HG03520 (cell line): Measurements from ENCODE around the gene SWT1.

Experiments used
- ATAC-seq: cut with Tn5 transposase; IDR thresholded peaks from one replicate; pipeline ENCODE4 v1.9.1; 2021; ENCODE audit warnings: mild to moderate bottlenecking, moderate library complexity; ENCODE audit not compliant: unreplicated experiment

The SWT1 gene, protein sequence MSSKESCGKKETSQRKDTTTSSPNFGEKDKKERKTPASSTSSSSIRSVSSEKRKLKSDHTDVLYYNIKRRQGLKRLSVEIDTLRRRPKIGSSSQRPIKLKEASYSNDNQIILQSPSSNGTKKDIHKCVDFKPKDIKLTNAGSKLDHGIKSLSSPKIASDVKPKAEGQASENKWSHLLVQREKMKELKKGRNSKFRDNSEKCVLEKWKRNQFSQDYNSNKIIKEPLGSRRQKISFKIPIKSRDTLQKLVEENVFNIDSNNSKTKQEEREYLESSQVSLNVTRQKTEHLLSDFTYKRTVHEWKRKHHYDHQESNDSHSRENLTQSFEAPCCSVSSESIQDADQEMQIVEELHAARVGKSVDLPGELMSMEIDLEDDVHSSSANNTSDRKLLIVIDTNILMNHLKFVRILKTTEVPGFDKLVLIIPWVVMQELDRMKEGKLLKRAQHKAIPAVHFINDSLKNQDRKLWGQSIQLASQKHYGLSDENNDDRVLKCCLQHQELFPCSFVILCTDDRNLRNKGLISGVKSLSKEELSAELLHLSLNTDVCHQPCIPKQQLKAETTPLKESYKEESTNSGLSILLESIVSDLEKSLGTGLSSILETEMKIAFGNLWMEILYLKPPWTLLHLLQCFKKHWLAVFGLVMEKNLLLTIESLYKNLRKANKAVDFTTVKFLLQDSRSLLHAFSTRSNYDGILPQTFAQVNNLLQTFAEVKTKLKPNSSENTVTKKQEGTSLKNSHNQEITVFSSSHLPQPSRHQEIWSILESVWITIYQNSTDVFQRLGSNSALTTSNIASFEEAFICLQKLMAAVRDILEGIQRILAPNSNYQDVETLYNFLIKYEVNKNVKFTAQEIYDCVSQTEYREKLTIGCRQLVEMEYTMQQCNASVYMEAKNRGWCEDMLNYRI

DNA sequence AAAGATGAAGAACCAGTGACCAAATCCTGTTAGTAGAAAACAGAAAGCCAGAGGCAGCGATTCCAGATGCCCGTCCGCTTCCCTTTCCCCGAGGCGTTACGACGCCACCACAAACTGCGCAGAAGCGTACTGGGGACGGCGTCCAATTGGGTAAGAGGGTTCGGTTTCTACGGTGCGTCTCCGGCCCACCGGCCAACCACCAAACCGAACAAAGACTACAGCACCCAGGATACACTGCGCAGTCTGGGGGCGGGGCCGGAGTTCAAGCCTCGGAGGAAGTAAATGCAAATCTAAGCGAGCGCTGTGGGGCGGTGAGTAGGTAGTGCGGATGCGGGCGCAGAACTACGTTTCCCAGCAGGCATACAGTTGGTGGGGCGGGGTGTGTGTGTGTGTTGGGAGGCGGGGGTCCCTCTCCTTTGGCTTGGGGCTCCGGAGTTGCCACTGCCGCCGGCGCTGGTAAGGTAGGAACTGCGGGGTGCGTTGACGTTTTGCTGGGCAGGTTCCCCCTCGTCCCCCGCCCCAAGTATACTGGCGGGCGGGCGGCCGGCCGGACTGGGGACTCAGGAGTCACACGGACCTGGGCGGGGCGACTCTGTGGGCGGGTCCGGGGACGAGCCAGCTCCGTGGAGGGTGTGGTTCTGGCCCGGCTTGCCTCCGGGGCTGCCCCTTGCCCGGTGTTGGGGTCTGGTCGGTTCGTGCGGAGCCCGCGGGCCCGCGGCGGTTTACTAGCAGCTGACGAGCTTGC is at the start of gene SWT1, which contains the start of gene TRMT1L:
TSS of gene SWT1 (plus strand) at position 314 of the 745 bp plus-strand sequence. CDS start 3,675 bp downstream, outside the sequence.
TSS of gene TRMT1L (minus strand) at position 100 of the 745 bp plus-strand sequence. CDS start 241 bp downstream, outside the sequence.
- peak; percentile 93 for ATAC-seq

- no peak for ATAC-seq
Measured at GRCh38 chr1:185108321-185108720, 48.6 kb upstream of the SWT1 start.

DNA sequence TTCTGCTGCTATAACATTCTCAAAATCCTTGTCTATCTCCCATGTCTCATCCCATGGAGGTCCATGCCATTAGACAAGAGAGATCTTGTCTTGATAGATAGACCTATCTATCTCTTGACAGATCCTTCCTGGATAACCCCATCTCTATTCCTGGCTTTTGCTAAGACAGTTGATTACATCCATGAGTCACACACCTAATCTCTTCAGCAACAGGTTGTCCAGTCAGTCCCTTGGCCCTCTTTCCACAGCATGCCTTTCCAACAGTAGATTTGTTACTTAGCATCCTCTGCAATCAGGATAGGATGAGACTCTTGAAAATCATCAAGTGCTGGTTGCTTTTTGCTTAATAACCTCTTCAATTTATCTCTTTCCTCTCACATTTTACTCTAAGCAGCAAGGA is 46.8 kb upstream of the SWT1 start:
- no peak for ATAC-seq

DNA sequence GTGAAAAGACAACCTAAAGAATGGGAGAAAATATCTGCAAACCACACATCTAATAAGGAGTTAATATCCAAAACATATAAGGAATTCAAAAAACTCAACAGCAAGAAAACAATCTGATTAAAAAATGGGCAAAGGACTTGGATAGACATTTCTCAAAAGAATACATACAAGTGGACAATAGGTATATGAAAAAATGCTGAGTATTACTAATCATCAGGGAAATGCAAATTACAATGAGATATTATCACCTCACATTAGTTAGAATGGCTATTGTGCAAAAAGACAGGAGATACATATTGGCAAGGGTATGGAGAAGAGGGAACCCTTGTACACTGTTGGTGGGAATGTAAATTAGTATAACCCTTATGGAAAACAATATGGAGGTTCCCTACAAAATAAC is 45.1 kb upstream of the SWT1 start:
- ATAC-seq: no peak

DNA sequence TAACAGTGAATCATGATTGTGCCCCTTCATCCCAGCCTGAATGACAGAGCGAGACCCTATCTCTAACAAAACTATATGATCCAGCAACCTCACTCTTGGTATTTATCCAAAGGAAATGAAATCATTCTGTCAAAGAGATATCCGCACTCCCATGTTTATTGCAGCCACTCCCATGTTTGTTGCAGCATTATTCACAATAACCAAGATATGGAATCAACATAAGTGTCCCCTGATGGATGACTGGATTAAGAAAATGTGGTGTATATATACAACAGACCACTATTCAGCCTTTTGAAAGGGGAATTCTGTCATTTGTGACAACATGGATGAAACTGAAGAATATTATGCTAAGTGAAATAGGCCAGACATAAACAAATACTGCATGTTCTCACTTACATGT is 44.6 kb upstream of the SWT1 start:
- ATAC-seq: no peak

DNA sequence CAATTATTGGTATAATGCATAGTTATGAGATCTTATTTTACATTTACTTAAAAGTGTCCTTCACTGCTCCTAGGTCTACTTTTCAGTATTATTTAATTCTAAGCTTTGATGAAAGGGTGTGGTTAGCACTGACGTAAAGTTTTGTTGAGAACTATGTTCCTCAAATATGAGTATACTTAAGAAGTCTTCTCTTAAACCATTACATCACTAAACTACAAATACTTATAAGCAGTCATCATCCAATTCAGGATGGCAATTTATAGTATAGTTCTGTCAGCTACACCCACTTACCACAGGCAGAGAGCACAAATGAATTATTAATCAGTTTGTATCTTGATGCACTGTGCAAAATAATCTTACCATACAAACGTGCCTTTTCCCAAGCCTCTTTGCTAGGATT is 27.3 kb upstream of the SWT1 start:
- no peak for ATAC-seq

- ATAC-seq: no peak
Measured at GRCh38 chr1:185132534-185132933, 24.4 kb upstream of the SWT1 start.

DNA sequence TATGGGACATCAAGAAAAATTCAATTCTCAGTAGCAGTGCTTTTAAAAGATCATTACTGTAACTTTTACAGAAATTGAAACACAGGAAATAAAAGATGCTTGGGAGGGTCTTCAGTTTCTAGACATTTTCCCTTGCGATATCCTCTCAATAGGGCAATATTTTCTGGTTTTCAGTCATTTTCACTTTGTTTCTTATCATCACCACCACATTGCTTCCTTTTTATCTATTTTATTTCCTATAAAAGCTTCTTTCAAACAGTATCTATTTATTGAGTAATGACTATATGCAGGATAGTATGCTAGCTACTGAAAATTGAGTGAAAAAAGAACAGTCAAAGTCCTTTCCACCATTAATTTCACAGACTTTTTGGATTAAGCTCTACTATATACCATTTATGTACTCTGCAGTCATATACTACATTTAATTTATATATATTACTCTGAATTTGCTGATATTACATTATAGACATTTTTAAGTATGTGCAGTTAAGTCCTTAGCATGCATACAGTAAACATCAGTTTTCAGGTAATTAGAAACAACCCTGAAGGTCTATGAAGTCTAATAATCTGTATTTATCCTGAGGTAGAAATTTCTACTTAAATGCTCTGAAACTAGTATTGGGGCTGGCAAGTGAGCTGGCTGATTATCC is 18.9 kb upstream of the SWT1 start:
- ATAC-seq: no peak

GRCh38 chr1:185139246-185139645 is 17.7 kb upstream of the SWT1 start:
- no peak for ATAC-seq

- no peak for ATAC-seq
Measured at GRCh38 chr1:185144233-185144632, 12.7 kb upstream of the SWT1 start.

DNA sequence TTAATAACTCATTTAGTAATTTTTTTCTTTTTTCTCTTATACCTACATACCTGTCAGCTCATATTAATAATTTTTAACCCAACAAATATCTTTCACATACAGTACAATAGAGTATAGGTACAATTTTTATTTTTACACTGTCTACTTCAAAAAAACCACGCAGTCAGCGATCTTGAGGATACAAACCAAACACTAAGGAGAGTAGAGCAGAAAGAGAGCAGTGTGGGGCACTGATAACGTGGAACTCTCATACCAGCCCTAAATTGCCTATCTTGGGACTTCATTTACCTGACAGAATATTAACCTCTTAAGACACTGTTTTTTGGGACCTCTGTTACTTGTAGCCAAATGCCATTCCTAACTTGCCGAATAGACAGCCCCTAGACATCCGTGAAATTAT is 5.8 kb upstream of the SWT1 start:
- ATAC-seq: no peak

GRCh38 chr1:185152187-185152767 is 4.7 kb upstream of the SWT1 start:
- no peak for ATAC-seq

GRCh38 chr1:185154912-185155513 is 2.0 kb upstream of the SWT1 start:
- ATAC-seq: no peak

DNA sequence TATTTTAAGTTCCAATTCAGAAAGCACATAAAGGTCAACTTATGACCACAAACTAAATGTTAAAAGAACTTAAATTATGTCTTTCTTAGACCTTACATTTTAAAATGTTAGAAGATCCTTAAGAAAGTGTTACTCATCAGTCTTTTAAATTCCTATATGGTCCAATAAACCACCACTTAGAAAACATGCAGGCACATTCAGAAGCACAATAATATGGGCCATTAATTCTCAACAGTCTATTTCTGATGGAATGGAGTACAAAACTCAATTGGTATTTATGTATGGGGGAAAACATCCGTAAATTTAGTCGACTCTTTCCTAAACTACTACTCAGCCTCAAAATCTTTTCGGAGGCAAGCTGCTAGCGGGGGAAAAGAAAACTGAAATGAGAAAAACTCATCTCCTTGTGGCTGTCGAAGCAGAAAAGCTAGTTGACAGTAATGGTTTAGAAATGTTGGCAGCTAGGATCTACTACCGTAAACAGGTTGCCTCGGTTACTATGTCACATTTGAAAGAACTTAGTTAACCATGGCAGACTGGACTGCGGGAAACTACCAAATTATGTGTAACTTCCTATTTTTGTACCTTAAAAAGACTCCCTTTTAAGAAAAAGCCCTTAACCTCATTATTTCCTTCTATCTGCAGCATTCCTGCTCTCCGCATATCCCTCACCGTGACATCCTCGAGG is 1.2 kb upstream of the SWT1 start:
- ATAC-seq: no peak

DNA sequence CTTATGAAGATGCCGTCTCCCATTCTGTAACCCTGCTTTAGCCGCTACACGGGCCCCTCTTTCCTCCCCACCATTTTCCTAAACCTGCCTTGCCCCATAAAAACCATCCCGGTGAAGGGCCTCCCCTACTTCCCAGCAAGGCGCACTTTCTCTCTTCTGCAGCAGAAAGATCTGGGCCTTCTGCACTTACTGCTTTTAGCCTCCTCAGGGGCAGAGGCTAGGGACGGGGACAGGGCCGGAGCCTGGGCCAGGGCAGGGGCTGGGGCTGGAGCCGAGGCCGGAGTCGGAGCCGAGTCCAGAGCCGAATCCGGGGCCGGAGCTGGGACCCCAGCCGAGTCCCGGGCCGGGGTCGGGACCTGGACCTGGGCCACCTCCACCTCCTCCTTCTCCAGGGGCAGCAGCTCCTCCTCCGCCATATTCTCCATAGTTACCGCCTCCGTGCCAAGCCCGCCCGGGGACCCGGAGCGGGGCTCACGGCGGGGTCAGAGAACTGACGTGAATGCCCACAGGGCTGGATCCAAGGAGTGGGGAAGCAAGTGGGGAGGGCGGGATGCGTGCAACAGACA is 596 bp upstream of the SWT1 start:
- ATAC-seq: peak; percentile 23

- no peak for ATAC-seq
Measured at GRCh38 chr1:185157599-185158412, 839 bp downstream of the SWT1 start.

GRCh38 chr1:185158800-185159199 is 1.8 kb downstream of the SWT1 start:
- ATAC-seq: no peak

DNA sequence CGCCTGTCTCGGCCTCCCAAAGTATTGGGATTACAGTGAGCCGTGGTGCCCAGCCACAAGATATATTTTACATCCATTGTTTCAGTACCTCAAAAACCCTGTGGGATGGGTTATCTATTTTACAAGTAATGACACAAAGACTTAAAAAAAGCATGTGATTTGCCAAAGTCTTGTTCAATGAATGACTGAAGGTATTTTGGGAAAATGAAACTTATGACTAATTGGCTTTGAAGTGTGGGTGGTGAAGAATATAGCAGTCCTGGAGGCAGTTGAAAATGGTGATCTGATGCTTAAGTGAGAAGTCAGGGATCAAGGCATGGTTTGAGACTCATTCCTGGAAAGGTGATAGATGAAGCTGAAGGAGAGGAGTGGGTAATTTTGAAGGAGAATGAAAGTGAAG is 3.0 kb downstream of the SWT1 start:
- ATAC-seq: no peak
